ENCODE data around the gene CCDC106. TPM values are rescaled to one million over a fixed set of nuclear protein-coding genes. Genes with fewer than 3 reads are reported as not detected.

CCDC106 gene
- total RNA-seq, result 8.9 TPM in 2 replicates

DNA sequence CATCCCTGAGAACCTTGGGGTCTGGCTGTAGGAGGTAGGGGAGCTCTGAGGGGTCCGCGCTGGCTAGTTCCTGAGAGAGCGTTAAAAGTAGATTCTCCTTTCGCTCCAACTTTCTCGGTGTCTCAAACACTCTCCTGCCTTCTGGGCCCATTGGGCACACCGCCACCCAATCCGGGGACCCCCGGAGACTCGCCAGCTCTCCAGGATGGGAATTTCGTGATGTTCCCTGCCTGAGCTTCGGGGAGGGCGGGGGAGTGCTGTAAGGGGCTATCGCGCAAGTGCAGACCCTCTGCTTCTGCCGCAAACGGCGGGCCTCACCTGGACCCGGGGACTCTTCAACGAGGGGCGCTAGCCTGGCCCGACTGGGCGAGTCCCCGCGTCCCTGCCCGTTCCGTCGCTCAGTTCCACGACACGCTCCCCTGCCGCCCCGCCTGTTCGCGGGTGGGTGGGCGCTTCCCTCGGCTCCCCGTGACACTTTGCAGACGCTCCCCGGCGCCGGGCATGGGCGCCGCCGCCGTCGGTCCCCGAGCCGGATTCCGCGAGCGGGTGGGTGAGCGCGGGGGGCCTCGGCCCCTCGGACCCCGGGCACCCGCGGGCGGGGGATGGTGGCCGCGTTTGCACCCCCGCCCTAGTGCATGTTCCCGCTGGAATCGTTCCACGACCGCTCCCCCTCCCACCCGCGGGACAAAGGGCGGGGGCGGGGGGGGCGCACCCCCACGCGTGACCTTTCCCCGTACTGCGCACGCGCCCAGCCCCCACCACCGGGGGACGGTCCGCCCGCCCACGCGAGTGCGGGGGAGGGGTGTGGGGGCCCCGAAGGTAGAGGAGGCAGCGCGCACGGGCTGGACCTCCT is at the start of gene CCDC106:
Gene CCDC106 (plus strand): TSS at position 481 of the 853 bp plus-strand sequence. CDS start 835 bp downstream, outside the sequence.
- intact Hi-C loops (cut with micrococcal nuclease), result no loop called here

GRCh38 chr19:55598719-55599467 is 49.1 kb upstream of the CCDC106 start:
- intact Hi-C loops (cut with micrococcal nuclease), result loop anchor here (1.0 to 2.0 kb wide), 22 partner anchors 7 to 1462 kb away; partner anchors contain the start of genes CNOT3, EPN1, HSPBP1 and ISOC2

DNA sequence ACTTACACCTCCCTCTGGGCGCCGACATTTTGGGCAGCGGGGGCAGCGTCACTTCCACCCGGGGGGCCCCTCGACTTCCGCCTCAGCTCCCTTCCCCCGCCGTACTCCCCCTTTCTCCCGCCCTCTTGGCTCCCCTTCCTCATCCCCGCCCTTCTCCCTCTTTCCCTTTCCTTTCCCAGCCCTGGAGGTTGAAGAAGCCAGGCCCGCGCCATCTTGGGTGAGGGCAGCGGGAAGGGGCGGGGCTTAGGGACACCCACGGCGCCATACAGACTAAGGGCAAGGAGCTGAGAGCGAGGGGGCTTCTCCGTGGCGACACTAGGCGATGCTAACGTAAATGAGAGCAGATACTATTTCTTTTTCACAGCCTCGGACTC is 48.6 kb upstream of the CCDC106 start, which contains the start of gene FIZ1:
Gene FIZ1 (minus strand): TSS at position 50 of the 374 bp plus-strand sequence. CDS start 1,652 bp downstream, outside the sequence.
- intact Hi-C loops (cut with micrococcal nuclease), result loop anchor here (1.0 to 2.0 kb wide), 21 partner anchors 12 to 1462 kb away; partner anchors contain the start of genes CNOT3, EPN1, HSPBP1 and ISOC2

DNA sequence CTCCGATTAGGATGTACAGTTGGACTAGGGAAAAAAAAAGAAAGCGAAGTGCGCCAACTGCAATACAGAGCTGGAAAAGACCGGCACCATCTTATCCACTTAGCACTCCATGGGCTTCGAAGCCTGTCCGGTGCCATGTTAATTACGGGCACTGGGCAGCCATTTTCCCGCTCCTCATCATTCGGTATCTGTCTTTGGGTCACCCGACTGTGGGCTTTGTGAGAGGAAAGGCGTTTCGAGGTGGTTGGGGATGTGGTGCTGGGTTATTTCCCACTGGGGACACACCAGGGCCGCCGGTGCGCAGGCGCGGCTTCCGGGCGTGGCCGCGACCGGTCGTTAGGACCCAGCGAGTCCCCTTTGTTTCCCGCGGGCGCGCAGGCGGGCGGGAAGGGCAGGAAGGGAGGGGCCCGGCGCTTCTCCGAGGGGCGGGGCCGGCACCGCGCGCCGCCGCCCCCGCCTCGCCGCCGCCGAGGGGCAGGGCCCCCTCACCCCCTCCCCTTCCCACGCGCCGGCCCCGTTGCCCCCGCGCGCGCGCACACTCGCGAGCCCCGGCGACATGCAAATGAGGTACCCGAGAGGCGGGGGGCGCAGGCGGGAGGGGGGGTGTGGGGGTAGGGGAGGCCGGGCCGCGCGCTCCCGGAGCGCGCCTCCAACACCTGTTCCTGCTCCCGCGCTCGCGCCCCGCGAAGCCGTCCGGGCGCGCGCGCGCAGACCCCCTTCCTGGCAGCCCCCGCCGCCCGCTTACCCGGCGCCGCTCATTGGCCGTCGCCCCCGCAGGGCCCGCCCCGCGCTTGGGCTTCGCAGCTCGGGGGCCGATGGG is 48.0 kb upstream of the CCDC106 start, which contains the start of gene ZNF524:
Gene ZNF524 (plus strand): TSS at position 447 of the 820 bp plus-strand sequence. CDS start 1,825 bp downstream, outside the sequence.
- intact Hi-C loops (cut with micrococcal nuclease), result loop anchor here (1.0 to 10.0 kb wide), 23 partner anchors 13 to 1735 kb away; partner anchors contain the start of genes CNOT3, EPN1, HSPBP1 and ISOC2

- intact Hi-C loops (cut with micrococcal nuclease), result loop anchor here (10.0 kb wide), 2 partner anchors 714 to 1736 kb away; partner anchors contain the start of genes MYADM and ZSCAN5A
Observed at GRCh38 chr19:55600662-55601028, 47.4 kb upstream of the CCDC106 start.

- intact Hi-C loops (cut with micrococcal nuclease), result loop anchor here (10.0 kb wide), 2 partner anchors 714 to 1736 kb away; partner anchors contain the start of genes MYADM and ZSCAN5A
Observed at GRCh38 chr19:55601084-55601483, 46.9 kb upstream of the CCDC106 start.

DNA sequence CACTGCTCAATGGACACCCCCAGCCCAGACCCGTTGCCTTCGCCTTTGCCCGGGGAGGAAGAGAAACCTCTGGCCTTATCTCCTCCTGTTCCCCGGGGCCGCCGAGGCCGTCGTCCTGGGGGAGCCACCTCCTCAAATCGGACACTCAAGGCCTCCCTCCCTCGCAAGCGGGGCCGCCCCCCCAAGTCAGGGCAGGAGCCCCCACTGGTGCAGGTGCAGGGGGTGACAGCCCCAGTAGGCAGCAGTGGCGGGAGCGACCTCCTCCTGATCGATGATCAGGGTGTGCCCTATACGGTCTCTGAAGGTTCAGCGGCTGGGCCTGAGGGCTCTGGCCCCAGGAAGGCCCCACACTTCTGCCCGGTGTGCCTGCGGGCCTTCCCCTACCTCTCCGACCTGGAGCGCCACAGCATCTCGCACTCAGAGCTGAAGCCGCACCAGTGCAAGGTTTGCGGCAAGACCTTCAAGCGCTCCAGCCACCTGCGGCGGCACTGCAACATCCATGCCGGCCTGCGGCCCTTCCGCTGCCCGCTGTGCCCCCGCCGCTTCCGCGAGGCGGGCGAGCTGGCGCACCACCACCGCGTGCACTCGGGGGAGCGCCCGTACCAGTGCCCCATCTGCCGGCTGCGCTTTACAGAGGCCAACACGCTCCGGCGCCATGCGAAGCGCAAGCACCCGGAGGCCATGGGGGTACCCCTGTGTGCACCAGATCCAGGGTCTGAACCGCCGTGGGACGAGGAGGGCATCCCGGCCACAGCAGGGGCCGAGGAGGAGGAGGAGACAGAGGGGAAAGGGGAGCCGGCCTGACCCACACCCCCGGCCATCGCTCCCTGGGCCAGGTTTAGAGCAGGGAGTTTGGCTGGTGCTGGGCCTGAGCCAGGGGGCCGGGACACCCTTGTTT is 45.7 kb upstream of the CCDC106 start:
- intact Hi-C loops (cut with micrococcal nuclease), result loop anchor here (10.0 kb wide), 2 partner anchors 712 to 1738 kb away; partner anchors contain the start of genes MYADM and ZSCAN5A

GRCh38 chr19:55603115-55603514 is 44.9 kb upstream of the CCDC106 start:
- intact Hi-C loops (cut with micrococcal nuclease), result loop anchor here (10.0 kb wide), 2 partner anchors 712 to 1738 kb away; partner anchors contain the start of genes MYADM and ZSCAN5A

GRCh38 chr19:55603581-55604292 is 44.3 kb upstream of the CCDC106 start:
- intact Hi-C loops (cut with micrococcal nuclease), result loop anchor here (10.0 kb wide), 2 partner anchors 711 to 1739 kb away; partner anchors contain the start of genes MYADM and ZSCAN5A

DNA sequence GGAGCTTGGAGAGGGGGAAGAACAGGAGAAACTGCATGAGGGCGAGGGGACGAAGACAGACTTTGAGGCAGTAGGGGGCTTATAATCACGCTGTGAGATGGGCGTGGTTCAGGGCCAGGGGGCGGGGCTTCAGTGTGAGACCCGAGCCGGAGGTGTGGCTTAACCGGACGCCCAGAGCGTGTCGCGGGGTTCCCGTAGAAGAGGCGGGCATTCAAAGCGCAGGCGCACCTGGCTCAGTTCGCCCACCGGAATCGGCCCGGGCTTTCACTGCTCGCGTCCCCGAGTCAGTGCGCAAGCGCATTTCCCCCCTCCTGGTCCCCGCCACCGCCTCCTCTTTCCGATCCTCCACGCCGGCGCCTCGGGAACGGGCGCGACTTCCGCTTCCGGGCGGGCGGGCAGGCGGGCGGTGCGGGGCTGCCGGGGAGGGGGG is 42.8 kb upstream of the CCDC106 start:
- intact Hi-C loops (cut with micrococcal nuclease), result loop anchor here (1.0 to 10.0 kb wide), 9 partner anchors 18 to 1740 kb away; partner anchors contain the start of genes ISOC2, MYADM, PRPF31 and TFPT

DNA sequence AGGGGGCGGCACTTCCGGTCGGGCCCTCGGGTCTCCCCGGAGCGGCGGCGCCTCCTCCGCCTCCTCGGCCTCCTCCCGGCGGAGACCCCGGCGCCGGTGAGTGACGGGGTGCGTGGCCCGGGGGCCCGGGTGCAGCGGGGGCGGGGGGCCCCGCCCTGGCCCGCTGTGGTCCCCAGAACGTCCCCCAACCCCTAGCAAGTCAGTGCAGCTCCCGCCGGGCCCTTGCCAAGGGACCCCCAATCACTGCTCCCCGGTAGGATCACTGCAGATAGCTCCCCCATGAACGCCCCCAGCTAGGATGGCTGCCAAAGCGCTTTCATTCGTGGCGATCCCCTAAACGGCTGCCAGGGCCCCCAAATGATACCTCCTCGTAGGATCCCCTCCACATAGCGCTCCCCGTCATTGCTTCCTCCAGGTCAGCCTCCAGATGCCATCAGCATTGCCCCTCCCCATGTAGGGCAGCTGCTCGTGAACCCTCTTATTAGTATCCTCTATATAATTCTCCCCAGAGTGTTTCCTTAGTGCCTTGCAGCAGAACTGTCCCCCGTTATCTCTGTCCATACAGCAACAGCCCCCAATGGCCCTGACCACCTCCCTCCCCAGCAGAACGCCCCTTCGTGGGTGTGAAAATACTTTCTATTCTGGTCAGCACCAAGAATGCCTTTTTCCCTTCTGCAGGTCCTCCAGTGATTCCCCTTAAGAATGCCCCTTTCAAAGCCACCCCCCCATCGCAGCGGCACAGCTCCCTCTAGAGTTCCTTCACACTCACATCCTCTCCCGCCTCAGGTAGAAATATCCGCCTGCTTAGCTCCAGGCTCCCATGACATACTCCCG is 42.2 kb upstream of the CCDC106 start, which contains the start of gene ZNF865:
Gene ZNF865 (plus strand): TSS at position 11 of the 834 bp plus-strand sequence. CDS start 7,972 bp downstream, outside the sequence.
- intact Hi-C loops (cut with micrococcal nuclease), result loop anchor here (1.0 to 10.0 kb wide), 11 partner anchors 8 to 1741 kb away; partner anchors contain the start of genes ISOC2, MYADM, PRPF31 and TFPT

DNA sequence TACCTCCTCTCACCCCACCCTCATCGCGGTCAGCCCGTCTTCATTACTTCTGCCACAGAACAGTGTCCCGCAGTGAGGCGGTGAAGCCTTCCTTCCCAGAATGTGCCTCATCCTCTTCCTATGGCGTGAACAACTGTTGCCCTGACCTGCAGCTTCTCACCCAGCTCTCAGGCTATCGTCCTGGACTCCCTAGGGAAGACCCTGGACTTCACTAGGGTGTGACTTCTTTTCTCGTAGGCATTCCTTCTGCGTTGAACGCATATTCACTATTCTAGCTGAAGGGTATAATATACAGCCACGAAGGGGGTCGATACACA is 41.6 kb upstream of the CCDC106 start:
- intact Hi-C loops (cut with micrococcal nuclease), result loop anchor here (1.0 to 10.0 kb wide), 4 partner anchors 8 to 1742 kb away; partner anchors contain the start of genes MYADM and ZSCAN5A

GRCh38 chr19:55606817-55607216 is 41.2 kb upstream of the CCDC106 start:
- intact Hi-C loops (cut with micrococcal nuclease), result loop anchor here (1.0 to 10.0 kb wide), 4 partner anchors 9 to 1742 kb away; partner anchors contain the start of genes MYADM and ZSCAN5A

DNA sequence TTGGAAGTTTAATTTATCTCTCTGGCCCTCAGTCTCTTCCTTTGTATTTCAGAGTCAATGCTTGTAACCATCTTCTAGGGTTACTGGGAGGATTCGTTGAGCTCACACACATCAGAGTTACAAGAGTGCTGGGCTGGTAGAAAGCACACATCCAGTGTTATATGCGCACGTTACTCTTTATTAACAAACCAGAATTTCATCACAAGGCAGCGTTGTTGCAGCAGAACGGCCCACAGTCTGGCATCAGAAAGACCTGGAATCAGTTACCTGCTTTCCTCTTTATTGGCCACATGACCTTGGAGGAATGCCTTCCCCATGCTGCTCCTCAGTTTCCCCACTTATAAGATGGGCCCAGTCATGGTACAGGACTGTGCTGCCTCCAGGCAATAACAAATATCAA is 38.7 kb upstream of the CCDC106 start:
- intact Hi-C loops (cut with micrococcal nuclease), result loop anchor here (10.0 kb wide), 2 partner anchors 705 to 1745 kb away; partner anchors contain the start of genes MYADM and ZSCAN5A

DNA sequence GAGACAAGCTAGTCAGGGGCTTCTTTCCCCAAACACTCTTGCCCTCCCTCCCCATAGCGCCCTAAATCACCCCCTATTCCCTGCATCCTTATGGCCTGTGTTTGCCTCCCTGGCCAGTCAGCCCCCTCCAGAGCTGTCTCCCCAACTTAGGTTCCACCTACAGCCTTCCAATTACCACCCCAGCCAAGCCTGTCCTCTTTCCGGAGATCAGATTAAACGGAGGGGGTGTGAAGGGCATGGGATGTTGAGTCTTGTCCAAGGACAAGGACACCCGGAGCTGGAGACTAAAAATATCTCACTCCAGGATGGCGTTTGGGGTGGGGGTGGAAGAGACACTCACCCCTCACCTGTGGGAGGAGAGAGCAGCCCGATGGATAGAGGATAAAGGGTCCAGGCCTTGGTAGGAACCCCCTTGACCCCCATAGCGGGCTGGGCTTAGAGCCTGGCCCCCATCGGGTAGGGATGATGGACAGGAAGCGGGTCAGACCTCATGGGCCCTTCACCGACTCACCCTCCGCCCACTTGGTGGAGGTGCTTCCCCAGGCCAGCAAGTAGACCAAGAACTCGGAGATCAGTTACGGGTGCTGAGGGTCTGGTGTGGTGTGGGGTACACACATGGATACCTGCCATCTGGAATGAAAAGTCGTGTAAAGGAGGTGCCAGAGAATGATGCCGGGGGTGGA is 36.6 kb upstream of the CCDC106 start:
- intact Hi-C loops (cut with micrococcal nuclease), result no loop called here

- intact Hi-C loops (cut with micrococcal nuclease), result no loop called here
Observed at GRCh38 chr19:55611983-55612645, 35.9 kb upstream of the CCDC106 start.
